Epithelial cell of prostate (primary cell): ENCODE measurements around the gene FSTL5.

Source experiments
- DNase-seq: peaks from one replicate; pipeline ENCODE4 v3.0.0-alpha.2; 2011; ENCODE audit warnings: low read depth, low spot score
- H3K27ac ChIP-seq: fragments of 450-650 bp; 2 replicates; pipeline ENCODE4 v1.5.1; 2017; ENCODE audit warnings: mild to moderate bottlenecking

The FSTL5 gene

GRCh38 chr4:161949946-161950725, 213.7 kb downstream of the FSTL5 start:
- no peak for DNase-seq
- no peak overlapping the region for H3K27ac ChIP-seq

GRCh38 chr4:161948026-161948770, 215.6 kb downstream of the FSTL5 start:
- no peak overlapping the region for H3K27ac ChIP-seq
- no peak for DNase-seq

- DNase-seq, result no peak
Observed at GRCh38 chr4:161937596-161937995, 226.2 kb downstream of the FSTL5 start.

GRCh38 chr4:161936625-161937550, 226.9 kb downstream of the FSTL5 start:
- peak; percentile 58 for DNase-seq
- H3K27ac ChIP-seq, result peak overlapping the region; percentile 49

More at GRCh38 chr4:161937596-161937995, 226.2 kb downstream of the FSTL5 start:
- H3K27ac ChIP-seq, result peak overlapping the region; percentile 49

GRCh38 chr4:161931089-161931488, 232.7 kb downstream of the FSTL5 start:
- no peak overlapping the region for H3K27ac ChIP-seq
- no peak for DNase-seq

GRCh38 chr4:161929956-161930355, 233.8 kb downstream of the FSTL5 start:
- H3K27ac ChIP-seq, result no peak overlapping the region
- no peak for DNase-seq

GRCh38 chr4:161926033-161926828, 237.6 kb downstream of the FSTL5 start:
- DNase-seq, result no peak

GRCh38 chr4:161920304-161921052, 243.3 kb downstream of the FSTL5 start:
- no peak for DNase-seq

More at GRCh38 chr4:161926033-161926828, 237.6 kb downstream of the FSTL5 start:
- no peak overlapping the region for H3K27ac ChIP-seq

GRCh38 chr4:161919442-161920220, 244.2 kb downstream of the FSTL5 start:
- no peak for DNase-seq
- H3K27ac ChIP-seq, result no peak overlapping the region

More at GRCh38 chr4:161920304-161921052, 243.3 kb downstream of the FSTL5 start:
- H3K27ac ChIP-seq, result no peak overlapping the region

- no peak for DNase-seq
- no peak overlapping the region for H3K27ac ChIP-seq
Observed at GRCh38 chr4:161916035-161916434, 247.8 kb downstream of the FSTL5 start.

GRCh38 chr4:161907590-161907955, 256.2 kb downstream of the FSTL5 start:
- no peak for DNase-seq
- no peak overlapping the region for H3K27ac ChIP-seq

GRCh38 chr4:161906836-161907589, 256.8 kb downstream of the FSTL5 start:
- DNase-seq, result no peak
- H3K27ac ChIP-seq, result no peak overlapping the region

GRCh38 chr4:161900110-161900509, 263.7 kb downstream of the FSTL5 start:
- no peak for DNase-seq
- no peak overlapping the region for H3K27ac ChIP-seq

- peak; percentile 1 for DNase-seq
- H3K27ac ChIP-seq, result peak overlapping the region; percentile 62
Observed at GRCh38 chr4:161894493-161895167, 269.2 kb downstream of the FSTL5 start.

- DNase-seq, result no peak
- H3K27ac ChIP-seq, result peak overlapping the region; percentile 62
Observed at GRCh38 chr4:161894014-161894413, 269.8 kb downstream of the FSTL5 start.

- no peak for DNase-seq
- H3K27ac ChIP-seq, result peak overlapping the region; percentile 62
Observed at GRCh38 chr4:161893566-161893965, 270.2 kb downstream of the FSTL5 start.

- DNase-seq, result no peak
- no peak overlapping the region for H3K27ac ChIP-seq
Observed at GRCh38 chr4:161892951-161893350, 270.8 kb downstream of the FSTL5 start.
